Lower leg skin (tissue), 4 donors: ENCODE results near the gene FAM240A. TPM values are rescaled to one million over a fixed set of nuclear protein-coding genes. Genes with fewer than 3 reads are reported as not detected.

Experiments
- DNase-seq, 2 donors: peaks; one replicate each; pipeline ENCODE4 v3.0.0-alpha.2; 2019; ENCODE audit warnings: low spot score in 2 of 2
- H3K4me3 ChIP-seq: fragments of 200-600 bp; sonication (generic); 2 replicates; pipeline ENCODE4 v1.5.1; 2017; ENCODE audit warnings: mild to moderate bottlenecking, low read depth; ENCODE audit not compliant: poor library complexity, severe bottlenecking
- POLR2A ChIP-seq, 2 donors: fragments of 450-650 bp; IDR thresholded peaks; one replicate each; pipeline ENCODE4 v1.6.1; 2016 to 2017; ENCODE audit warnings: antibody characterized with exemption in 2 of 2, mild to moderate bottlenecking in 1 of 2, moderate library complexity in 1 of 2
- WGBS, 2 donors: methylation state at CpG; one replicate each; pipeline ENCODE4 v1.1.5; 2018; 5-methylcytosine and 5-hydroxymethylcytosine counted together
- intact Hi-C: fragments of 100-400 bp; cut with DNase I; formaldehyde crosslinking; loops from one replicate; pipeline ENCODE4 v1.15.0; 2023; ENCODE audit warnings: low total_unique reads
- total RNA-seq, 4 donors: library from RNA; depleted of rRNA; stranded (reverse); fragments of >200 nt; gene quantifications; one replicate each; pipeline ENCODE4 v1.1.0, GENCODE V29; 2016
- TF ChIP-seq, protein P1 (sequence below), 3 donors: fragments of 450-650 bp; IDR thresholded peaks; one replicate each; pipeline ENCODE4 v1.5.1; 2016; ENCODE audit warnings: antibody characterized with exemption in 3 of 3, mild to moderate bottlenecking in 3 of 3, moderate library complexity in 2 of 3

The FAM240A gene
- total RNA-seq, 4 donors from 2014 or later, result 0.42 TPM; not detected in 3

DNA sequence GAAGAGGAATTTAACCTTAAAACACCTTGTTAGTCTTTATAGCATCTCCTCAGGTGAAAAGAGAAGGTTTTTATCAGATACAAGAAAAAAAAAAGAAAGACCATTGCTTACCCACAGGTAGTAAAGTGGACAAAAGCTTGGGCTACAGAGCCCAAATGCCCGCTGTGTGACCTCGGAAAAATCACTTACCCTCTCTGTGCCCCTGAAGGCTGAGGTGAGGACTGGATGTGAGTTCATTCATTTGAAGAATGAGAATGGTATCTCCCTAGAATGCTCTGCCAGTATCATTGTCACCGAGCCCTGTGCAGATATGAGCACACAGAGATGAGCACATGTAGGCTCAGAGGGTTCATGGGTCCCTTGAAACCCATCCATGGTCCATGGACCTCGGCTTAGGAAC lies 17.6 kb upstream of the FAM240A start:
- WGBS, 2 donors, result 95 to 98% methylated on average over 4 of the region's 4 CpGs
- no peak overlapping the region for H3K4me3 ChIP-seq
- intact Hi-C loops, result no loop called here
- DNase-seq, result no peak
- no peak for TF ChIP-seq POLR2A (IDR thresholded peaks at IDR 0.05)
- TF ChIP-seq, protein P1, sequence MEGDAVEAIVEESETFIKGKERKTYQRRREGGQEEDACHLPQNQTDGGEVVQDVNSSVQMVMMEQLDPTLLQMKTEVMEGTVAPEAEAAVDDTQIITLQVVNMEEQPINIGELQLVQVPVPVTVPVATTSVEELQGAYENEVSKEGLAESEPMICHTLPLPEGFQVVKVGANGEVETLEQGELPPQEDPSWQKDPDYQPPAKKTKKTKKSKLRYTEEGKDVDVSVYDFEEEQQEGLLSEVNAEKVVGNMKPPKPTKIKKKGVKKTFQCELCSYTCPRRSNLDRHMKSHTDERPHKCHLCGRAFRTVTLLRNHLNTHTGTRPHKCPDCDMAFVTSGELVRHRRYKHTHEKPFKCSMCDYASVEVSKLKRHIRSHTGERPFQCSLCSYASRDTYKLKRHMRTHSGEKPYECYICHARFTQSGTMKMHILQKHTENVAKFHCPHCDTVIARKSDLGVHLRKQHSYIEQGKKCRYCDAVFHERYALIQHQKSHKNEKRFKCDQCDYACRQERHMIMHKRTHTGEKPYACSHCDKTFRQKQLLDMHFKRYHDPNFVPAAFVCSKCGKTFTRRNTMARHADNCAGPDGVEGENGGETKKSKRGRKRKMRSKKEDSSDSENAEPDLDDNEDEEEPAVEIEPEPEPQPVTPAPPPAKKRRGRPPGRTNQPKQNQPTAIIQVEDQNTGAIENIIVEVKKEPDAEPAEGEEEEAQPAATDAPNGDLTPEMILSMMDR (IDR thresholded peaks at IDR 0.05), result no peak

DNA sequence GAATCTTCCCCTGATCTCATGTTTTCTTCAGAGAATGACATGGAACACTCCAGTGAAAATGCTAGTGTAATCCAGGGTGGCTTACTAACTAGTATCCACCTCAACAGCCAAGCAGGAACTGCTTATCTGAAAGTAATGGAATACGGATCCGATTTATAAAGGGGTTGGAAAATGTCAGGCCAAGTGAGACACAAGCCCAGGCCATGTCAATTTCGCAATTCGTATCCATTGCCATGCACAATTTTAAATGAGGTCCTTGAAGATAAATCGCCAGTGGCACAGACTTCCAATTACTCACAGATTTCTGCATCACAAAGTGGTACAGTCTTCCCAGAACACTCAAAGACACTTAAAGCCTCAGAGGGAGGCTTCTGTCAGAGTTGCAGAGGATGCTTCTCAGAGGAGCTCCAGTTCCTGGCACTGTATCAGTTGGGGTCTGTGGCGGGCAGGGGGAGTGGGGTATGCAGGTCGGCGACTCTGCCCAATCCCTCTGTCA lies 16.5 kb upstream of the FAM240A start:
- H3K4me3 ChIP-seq, result no peak overlapping the region
- no peak for TF ChIP-seq POLR2A (IDR thresholded peaks at IDR 0.05)
- intact Hi-C loops, result no loop called here
- DNase-seq, result no peak
- WGBS, 2 donors, result 54 to 66% methylated on average over 8 of the region's 8 CpGs

DNA sequence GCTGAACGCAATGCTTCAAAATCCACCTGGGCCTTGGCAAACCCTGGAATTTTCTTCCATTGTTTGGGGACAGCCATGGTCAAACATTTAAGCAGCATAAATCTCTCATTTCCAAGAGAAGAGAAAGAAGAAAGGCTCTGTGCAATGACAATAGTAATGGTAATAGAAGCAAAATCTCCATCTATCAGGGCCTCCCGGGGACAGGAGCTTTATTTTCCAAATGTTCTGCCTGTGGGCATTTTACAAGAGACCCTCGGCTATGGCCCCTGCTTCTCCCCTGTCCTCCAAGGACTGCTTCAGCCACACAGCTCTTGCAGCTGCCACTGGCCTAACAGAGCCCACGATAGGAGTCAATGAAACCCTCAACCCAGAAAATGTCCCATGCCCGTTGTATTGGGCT lies 12.7 kb upstream of the FAM240A start:
- WGBS, 2 donors, result 83 to 87% methylated on average over 5 of the region's 5 CpGs
- intact Hi-C loops, result no loop called here
- no peak for DNase-seq

DNA sequence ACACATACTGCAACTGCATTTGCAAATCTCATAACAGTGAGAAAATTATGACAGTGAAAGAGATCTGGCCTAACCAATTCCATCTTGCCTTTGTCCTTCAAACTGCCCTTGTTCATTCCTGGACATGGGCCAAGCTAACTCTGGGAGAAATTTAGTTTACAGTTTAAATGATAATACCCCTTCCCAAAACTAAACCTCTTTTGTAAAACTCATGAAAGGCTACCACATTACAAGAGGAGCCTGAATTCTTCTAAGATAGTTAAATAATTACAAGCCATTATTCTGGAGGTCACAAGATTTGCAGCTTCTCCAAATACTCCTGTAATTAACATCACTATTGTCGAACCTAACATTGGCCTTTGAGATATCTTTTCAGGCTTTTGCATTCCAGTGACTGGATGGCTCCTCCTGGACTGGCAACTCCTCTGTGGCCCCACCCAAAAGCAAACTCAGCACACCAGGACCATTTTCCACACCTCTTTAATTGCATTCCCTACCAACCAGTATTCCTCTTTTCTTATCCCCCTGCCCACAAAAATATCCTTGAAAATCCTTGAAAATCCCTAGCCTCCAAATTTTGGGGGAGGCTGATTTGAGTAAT lies 8.8 kb upstream of the FAM240A start:
- no peak for DNase-seq
- no peak overlapping the region for H3K4me3 ChIP-seq
- TF ChIP-seq POLR2A (IDR thresholded peaks at IDR 0.05), result no peak
- TF ChIP-seq, protein P1 (IDR thresholded peaks at IDR 0.05), result no peak
- 37 to 45% methylated on average over 1 of the region's 1 CpG for WGBS, 2 donors
- intact Hi-C loops, result no loop called here

More for the DNA sequence above, 12.7 kb upstream of the FAM240A start:
- no peak for TF ChIP-seq POLR2A (IDR thresholded peaks at IDR 0.05)
- no peak overlapping the region for H3K4me3 ChIP-seq

DNA sequence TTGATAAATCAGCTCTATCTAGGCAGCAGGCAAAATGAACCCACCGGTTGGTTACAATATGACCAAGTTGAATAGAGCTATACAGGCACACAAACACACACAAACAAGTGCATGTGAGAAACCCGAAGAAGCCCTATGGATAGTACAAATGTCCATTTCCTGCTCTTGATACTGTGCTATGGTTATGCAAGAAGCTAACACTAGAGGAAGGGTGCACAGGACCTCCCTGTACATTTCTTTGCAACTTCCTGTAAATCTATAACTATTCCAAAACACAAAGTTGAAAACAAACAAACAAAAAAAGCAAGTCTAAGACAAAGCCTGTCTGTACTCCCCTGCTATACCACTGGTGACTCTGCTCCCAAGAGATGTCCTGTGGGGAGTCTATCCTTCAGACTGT lies 8.2 kb upstream of the FAM240A start:
- TF ChIP-seq POLR2A (IDR thresholded peaks at IDR 0.05), result no peak
- intact Hi-C loops, result no loop called here
- WGBS, 2 donors, result 92 to 94% methylated on average over 2 of the region's 2 CpGs
- DNase-seq, result no peak
- no peak overlapping the region for H3K4me3 ChIP-seq

DNA sequence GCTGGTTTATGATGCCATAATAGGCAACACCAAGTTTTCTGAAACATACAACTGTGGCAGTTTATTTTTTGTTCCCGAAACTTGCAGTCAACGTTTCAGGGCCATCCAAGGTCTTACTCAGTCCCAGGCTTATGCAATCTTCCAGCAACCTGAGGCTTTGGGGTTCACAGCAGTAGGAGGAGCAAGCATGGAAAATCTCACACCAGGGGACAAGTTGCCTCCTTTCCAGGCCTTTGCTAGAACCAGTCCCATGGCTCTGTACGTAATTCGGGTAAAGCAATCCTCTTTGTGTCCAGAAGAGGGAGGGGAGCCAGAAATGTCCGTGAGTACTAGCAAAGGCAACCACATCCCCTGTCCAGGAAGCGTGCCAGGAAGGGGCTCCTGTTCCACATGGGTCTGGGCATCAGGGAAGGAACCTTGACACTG lies 4.7 kb upstream of the FAM240A start:
- H3K4me3 ChIP-seq, result no peak overlapping the region
- intact Hi-C loops, result no loop called here
- WGBS, 2 donors, result 58 to 66% methylated on average over 6 of the region's 6 CpGs
- peak in 1 of 2 donors; percentile 63 for DNase-seq
- TF ChIP-seq, protein P1 (IDR thresholded peaks at IDR 0.05), result no peak
- no peak for TF ChIP-seq POLR2A (IDR thresholded peaks at IDR 0.05)

DNA sequence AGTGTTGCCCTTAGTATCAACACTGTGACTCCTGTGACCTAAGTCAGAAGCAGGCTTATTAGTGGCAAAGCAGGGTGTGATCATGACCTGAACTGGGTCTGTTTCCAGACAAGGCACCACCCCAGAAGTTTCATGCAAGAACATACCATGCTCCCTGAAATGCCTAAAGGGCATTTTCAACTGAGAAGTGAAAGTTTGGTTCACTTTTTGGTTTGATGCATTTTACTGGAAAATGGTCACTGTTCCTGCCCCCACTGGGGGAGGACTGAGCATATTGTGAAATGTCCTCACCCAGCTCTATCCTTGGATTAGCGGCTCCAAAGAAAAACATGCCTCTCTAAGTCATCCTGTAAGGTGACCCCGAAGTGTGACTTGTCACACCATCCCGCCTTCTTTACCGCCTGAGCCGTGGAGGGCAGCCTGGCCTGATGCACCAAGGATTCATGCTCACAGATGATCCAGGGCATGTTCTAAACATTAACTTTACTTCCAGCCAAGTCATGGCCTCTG lies 3.1 kb upstream of the FAM240A start:
- WGBS, 2 donors, result 55 to 59% methylated on average over 5 of the region's 5 CpGs

More for the DNA sequence above, 3.1 kb upstream of the FAM240A start:
- intact Hi-C loops, result no loop called here
- no peak for TF ChIP-seq POLR2A (IDR thresholded peaks at IDR 0.05)
- TF ChIP-seq, protein P1 (IDR thresholded peaks at IDR 0.05), result no peak
- H3K4me3 ChIP-seq, result no peak overlapping the region
- DNase-seq, result no peak
